Smooth muscle cell (in vitro differentiated cells): Measurements from ENCODE around the gene PRUNE1. TPM values are rescaled to one million over a fixed set of nuclear protein-coding genes. Genes with fewer than 3 reads are reported as not detected.

Experiments
- DNase-seq: peaks from one replicate; lab custom pipeline; 2025; ENCODE audit not compliant: unreplicated experiment; lab: John Stamatoyannopoulos, UW
- H2AFZ ChIP-seq: fragments of 200-600 bp; sonication (generic); 2 replicates; pipeline ENCODE4 v1.6.0; 2016; ENCODE audit warnings: antibody characterized with exemption, low read depth, mild to moderate bottlenecking
- H3F3A ChIP-seq: fragments of 200-600 bp; sonication (generic); 2 replicates; pipeline ENCODE4 v1.6.0; 2017; ENCODE audit warnings: antibody characterized with exemption, low read depth
- H3K27ac ChIP-seq: fragments of 200-600 bp; sonication (generic); 2 replicates; pipeline ENCODE4 v1.5.1; 2016; ENCODE audit warnings: low read depth, mild to moderate bottlenecking
- H3K27me3 ChIP-seq: fragments of 200-600 bp; sonication (generic); 2 replicates; pipeline ENCODE4 v1.6.1; 2016; ENCODE audit warnings: low read depth, mild to moderate bottlenecking
- H3K36me3 ChIP-seq: fragments of 200-600 bp; sonication (generic); 2 replicates; pipeline ENCODE4 v1.5.1; 2016; ENCODE audit warnings: low read depth
- H3K4me1 ChIP-seq: fragments of 200-600 bp; sonication (generic); 2 replicates; pipeline ENCODE4 v1.5.1; 2016; ENCODE audit warnings: low read depth
- H3K4me2 ChIP-seq: fragments of 200-600 bp; sonication (generic); 2 replicates; pipeline ENCODE4 v1.6.0; 2016; ENCODE audit warnings: mild to moderate bottlenecking
- H3K4me3 ChIP-seq: fragments of 200-600 bp; sonication (generic); 2 replicates; pipeline ENCODE4 v1.5.1; 2016; ENCODE audit warnings: mild to moderate bottlenecking
- H3K79me2 ChIP-seq: fragments of 200-600 bp; sonication (generic); 2 replicates; pipeline ENCODE4 v1.6.0; 2016; ENCODE audit warnings: low read depth, mild to moderate bottlenecking
- H3K9ac ChIP-seq: fragments of 200-600 bp; sonication (generic); 2 replicates; pipeline ENCODE4 v1.6.0; 2016; ENCODE audit warnings: low read depth
- H3K9me3 ChIP-seq: fragments of 200-600 bp; sonication (generic); replicated peaks from 2 replicates; pipeline ENCODE4 v1.5.1; 2016; ENCODE audit warnings: low read depth
- H4K20me1 ChIP-seq: fragments of 200-600 bp; sonication (generic); 2 replicates; pipeline ENCODE4 v1.6.0; 2016; ENCODE audit warnings: low read depth
- CTCF ChIP-seq: fragments of 200-600 bp; sonication (generic); IDR thresholded peaks from 2 replicates; pipeline ENCODE4 v1.5.1; 2017; ENCODE audit warnings: borderline replicate concordance, mild to moderate bottlenecking, antibody characterized with exemption; ENCODE audit not compliant: insufficient read depth, poor library complexity, severe bottlenecking
- WGBS: methylation state at CpG from one replicate; pipeline ENCODE4 v1.1.7; 2016; ENCODE audit warnings: low lambda C conversion rate; 5-methylcytosine and 5-hydroxymethylcytosine counted together
- polyA plus RNA-seq: library from polyadenylated mRNA; unstranded; fragments of >200 nt; fragmentation: Nextera tagmentation; extraction: Ambion mirVana; gene quantifications from 2 replicates; pipeline ENCODE4 v1.2.1, GENCODE V29; 2016
- total RNA-seq: library from RNA; depleted of rRNA; stranded (reverse); fragments of >200 nt; gene quantifications from 2 replicates; pipeline ENCODE4 v1.2.3, GENCODE V29; 2014

The PRUNE1 gene
- total and polyA plus RNA-seq, 2 experiments from 2014 or later: 15.2 to 19.5 TPM

- peak; percentile 46 for DNase-seq
- Histone ChIP-seq H3K4me2 (peak overlapping the region; percentile 68), H3K4me3 (no peak overlapping the region), H3K27me3 (no peaks in the 10 kb centered on the region), H3F3A (peaks cover 24% of the 10 kb centered on the region), H3K9me3 (no peaks in the 10 kb centered on the region), H2AFZ (no peak overlapping the region), H3K79me2 (peaks cover 20% of the 10 kb centered on the region), H3K4me1 (peaks cover 49% of the 10 kb centered on the region), H3K9ac (no peak overlapping the region), H3K36me3 (no peaks in the 10 kb centered on the region), H3K27ac (peak overlapping the region; percentile 61), H4K20me1 (peaks cover 16% of the 10 kb centered on the region)
- no peak for TF ChIP-seq CTCF
- 18% methylated on average over 11 of the region's 11 CpGs for WGBS
These were observed 31.2 kb upstream of the PRUNE1 start for GRCh38 chr1:150976879-150977694.

- Histone ChIP-seq H3K4me1 (peaks cover 31% of the 10 kb centered on the region), H3K4me3 (no peak overlapping the region), H3K9ac (no peak overlapping the region), H2AFZ (peak overlapping the region; percentile 81), H3K27me3 (no peaks in the 10 kb centered on the region), H3K9me3 (no peaks in the 10 kb centered on the region), H4K20me1 (no peaks in the 10 kb centered on the region), H3K36me3 (no peaks in the 10 kb centered on the region), H3F3A (peaks cover 21% of the 10 kb centered on the region), H3K4me2 (peak overlapping the region; percentile 76), H3K27ac (no peak overlapping the region), H3K79me2 (no peaks in the 10 kb centered on the region)
- peak; percentile 58 for DNase-seq
- 47% methylated on average over 23 of the region's 23 CpGs for WGBS
- TF ChIP-seq CTCF: peak; percentile 100
These were observed 28.9 kb upstream of the PRUNE1 start for GRCh38 chr1:150979092-150980056.

- TF ChIP-seq CTCF: no peak
- Histone ChIP-seq H3K9me3 (no peaks in the 10 kb centered on the region), H3K27ac (no peak overlapping the region), H3K27me3 (no peaks in the 10 kb centered on the region), H3K4me3 (no peak overlapping the region), H3K79me2 (no peaks in the 10 kb centered on the region), H3K36me3 (no peaks in the 10 kb centered on the region), H3F3A (peaks cover 12% of the 10 kb centered on the region), H4K20me1 (no peaks in the 10 kb centered on the region), H2AFZ (no peak overlapping the region), H3K4me1 (peaks cover 29% of the 10 kb centered on the region), H3K9ac (no peak overlapping the region), H3K4me2 (no peak overlapping the region)
- WGBS: 55% methylated on average over 6 of the region's 6 CpGs
- DNase-seq: no peak
These were observed 27.0 kb upstream of the PRUNE1 start for GRCh38 chr1:150981177-150981804.
